Esophagus mucosa (tissue), 1 donor: ENCODE results near the gene NRN1. TPM values are rescaled to one million over a fixed set of nuclear protein-coding genes. Genes with fewer than 3 reads are reported as not detected.
"Not testable (repeated sequence)": the region's sequence is repeated elsewhere in the genome, so short reads cannot be mapped to it uniquely, and the experiment has no call there.

Experiments
- ATAC-seq: fragments of 200-7000 bp; cut with Tn5 transposase; one replicate; pipeline ENCODE4 v1.9.1; 2020
- total RNA-seq: library from RNA; stranded (reverse); gene quantifications from one replicate; pipeline ENCODE4 v1.2.4, GENCODE V29; 2023
- donor health status: DM: yes; HTN: yes; CAD: no.

NRN1 gene, protein sequence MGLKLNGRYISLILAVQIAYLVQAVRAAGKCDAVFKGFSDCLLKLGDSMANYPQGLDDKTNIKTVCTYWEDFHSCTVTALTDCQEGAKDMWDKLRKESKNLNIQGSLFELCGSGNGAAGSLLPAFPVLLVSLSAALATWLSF
- total RNA-seq = 1.6 TPM

DNA sequence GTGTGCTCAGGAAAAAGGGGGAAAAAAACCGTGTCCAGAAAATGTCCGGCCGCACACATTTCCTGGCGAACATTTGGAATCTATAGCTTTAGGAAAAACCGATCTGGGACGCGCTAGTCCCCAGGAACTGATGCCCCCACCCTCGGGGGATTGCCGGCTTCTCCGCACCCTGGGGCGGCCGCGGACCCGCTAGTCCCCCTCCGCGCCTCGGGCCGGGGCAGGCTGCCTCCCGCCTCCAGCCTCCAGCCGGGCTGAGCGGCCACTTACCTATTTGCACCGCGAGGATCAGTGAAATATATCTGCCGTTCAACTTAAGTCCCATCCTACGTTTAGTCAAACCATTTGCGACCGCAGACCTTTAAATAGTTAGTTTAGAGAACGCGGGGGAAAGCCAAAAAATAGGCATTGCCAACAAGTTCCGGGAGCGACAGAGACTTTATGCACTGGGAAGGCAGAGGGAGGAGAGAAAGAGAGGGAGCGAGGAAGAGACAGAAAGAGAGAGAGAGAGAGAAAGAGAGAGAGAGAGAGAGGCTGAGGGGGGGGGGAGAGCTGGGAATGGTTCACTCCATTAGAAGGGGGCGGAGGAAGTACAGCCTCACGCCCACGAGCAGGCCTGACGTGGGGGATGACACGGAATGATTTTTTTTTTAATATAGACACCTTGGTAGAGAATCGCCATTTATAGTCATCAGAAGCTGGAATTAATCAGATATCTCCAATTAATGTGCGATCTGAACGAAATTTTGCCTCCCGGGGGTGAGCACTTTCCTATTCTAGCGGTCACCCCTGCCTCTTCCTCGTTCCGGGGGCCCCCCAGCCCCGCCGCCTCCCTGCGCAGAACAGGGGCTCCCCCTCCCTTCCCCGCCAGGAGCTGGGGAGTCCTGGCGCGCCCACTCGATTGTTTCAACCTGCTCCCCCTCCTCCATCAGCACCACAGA is at the start of gene NRN1:
Gene NRN1 (minus strand): TSS at position 498 of the 938 bp plus-strand sequence. CDS start 176 bp downstream, at position 322.
- ATAC-seq = peak; percentile 11

DNA sequence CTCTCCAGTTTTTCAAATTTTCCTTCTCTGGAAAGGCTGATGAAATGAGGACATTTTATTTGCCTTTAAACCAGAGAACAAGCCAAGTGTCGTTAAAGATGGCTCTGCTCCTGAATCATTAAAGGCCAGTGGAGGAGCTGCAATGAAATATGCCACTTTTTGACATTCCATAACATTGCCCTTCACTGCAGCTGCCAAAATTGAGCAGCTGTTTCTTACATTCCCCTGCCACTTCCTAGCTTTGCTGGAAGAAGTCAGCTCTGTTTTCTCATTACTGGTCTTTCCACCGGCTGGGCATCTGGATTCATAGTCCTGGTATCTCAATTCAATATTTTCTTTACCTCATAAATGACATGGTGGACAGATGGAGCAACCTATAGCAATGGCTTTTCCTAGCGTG is 45.5 kb upstream of the NRN1 start:
- ATAC-seq = no peak

DNA sequence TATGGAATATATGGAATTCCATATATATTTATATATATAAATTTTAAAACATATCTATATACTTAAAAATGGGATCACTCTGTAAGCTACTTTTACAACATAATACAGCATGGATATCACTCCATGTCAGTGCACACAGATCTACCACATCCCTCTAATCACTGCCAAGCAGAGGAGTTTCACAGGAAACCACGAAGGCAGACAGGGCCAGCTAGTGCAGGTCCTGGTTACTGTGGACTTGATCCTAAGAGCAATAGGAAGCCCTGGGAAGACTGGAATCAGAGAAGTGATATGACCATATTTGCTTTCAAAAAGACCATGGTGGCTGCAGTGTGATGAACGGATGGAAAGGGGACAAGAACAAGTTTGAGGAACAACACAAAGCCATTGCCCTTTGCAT is 40.0 kb upstream of the NRN1 start:
- no peak for ATAC-seq

DNA sequence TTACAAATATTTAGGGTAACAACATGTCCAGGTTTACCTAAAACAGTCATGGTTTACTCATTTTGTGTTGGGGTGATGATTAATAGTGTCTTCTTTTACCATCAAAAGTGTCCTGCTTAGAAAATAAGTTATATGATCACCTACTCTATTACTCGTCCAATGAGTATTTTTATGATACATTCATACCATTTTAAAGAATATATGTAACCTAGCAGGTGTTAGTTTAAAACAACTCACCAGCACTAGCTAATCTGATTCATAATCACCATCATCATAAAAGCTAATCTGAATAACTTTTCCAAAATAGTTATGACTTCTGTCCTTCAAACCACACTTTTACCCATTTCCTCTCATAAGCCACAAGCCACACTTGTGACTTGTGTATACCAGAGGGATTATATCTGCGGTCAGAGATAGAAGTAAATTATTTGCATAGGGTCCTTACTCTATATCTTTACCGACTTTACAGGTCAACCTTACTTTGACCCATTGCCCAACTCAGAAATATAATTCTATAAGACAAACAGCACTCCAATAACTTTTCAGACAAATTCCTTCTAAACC is 33.3 kb upstream of the NRN1 start:
- ATAC-seq = no peak

DNA sequence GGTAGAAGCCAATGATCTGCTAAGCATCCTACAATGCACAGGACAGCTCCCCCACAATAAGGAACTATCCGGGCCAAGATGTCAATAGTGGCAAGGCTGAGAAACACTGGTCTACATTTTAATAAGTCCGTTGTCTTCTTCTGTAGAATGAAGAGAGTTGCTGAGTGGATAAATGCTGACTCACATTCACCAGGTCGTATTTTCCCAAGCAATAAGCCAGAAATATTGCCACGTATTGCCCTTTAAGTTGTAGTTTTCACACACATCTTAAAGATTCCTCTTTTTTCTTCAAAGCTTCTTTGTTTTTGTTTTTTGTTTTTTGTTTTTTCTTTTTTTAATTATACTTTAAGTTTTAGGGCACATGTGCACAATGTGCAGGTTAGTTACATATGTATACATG is 30.5 kb upstream of the NRN1 start:
- ATAC-seq = no peak

DNA sequence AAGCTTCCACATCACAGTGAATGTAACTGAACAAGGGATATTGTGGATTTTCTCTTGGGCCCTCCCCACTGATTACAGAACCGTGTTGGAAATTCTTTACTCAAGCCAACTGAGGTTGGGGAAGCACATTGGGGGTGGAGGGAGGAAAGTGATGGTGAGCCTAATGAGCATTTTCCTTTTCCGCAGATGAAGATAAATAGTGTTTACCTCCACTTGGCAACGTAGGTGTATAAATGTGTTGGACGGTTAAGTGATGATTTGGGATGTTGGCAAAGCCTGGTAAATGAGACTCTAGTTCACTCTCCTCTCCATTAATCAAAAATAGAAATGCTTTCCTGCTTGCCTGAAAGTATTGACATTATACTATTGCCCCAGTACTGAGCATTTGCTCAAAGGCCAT is 27.1 kb upstream of the NRN1 start:
- no peak for ATAC-seq

DNA sequence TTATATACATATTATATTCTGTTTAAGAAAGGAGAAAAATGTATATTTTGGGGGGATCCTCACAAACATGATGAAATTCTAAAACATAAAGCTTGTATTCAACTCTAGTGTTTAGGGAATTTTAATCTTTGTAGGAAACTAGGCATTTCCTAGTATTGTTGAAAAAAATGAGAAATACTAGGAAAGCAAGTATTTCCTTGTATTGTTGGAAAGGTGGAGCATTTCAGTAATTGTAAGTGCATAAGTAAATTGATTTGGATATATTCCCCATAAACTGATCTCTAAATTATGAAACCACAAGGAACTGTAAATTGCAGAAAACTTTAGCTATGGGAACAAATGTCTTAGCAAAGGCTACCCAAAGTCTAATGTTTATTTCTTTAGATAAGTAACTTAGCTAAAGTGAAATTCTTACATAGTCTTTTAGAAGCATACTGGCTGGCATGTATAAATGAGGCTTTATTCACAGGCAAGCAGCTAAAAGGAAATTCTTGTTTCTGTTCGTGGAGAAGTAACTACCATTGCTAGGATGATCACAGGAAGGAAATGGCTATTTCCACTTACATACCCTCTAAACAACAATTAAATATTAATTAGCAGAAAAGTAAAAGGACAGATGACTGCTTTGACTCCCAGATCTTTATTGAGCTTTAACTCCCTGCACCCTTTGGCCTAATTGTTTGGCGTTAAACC is 19.9 kb upstream of the NRN1 start:
- ATAC-seq = no peak

DNA sequence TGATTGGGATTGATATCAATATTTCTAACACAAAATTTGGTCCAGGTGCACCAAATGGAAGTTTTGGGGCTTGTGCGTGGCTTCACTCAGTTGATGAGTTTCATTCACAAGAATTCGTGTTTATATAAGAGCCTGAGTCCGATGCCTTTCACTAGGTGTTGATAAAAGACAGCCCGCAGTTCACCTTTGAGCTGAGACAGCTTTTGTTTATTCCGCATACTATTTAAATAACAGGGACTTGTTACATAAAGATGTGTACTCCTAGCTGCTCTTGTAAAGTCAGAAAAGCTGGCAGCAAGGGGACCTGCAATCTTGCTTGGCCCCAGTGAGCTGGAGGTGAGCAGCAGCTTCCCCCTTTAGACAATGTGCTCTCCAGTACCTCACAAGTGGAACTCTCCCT is 19.0 kb upstream of the NRN1 start:
- ATAC-seq = no peak

DNA sequence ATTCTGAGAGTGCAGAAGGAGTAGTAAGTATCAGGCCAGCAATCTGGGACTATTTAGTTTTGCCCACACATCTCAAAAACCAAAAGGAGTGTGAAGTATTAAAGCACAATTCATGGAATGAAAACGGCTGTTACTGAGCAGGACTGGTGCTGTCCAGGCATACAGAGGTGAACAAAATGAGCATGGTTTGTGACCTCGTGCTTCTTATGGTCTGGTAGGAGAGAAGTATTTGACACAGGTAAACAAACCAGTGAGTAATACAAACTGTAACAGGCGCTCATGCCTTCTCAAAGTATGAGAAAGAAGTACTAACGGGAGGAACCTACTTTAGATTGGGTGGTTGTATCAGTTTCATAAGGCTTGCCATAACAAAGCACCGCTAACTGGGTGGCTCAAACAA is 17.5 kb upstream of the NRN1 start:
- ATAC-seq = no peak

DNA sequence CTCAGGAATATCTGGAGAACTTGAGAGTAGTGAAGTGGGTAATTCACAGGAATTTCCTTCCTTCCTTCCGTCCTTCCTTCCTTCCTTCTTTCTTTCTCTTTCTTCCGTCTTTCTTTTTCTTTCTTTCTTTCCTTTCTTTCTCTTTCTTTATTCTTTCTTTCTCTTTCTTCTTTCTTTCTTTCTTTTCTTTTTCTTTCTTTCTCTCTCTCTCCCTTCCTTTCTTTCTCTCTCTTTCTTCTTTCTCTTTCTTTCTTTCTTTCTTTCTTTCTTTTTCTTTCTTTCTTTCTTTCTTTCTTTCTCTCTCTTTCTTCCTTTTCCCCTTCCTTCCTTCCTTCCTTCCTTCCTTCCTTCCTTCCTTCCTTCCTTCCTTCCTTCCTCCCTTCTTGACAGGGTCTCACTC is 16.1 kb upstream of the NRN1 start:
- not testable (repeated sequence) for ATAC-seq

DNA sequence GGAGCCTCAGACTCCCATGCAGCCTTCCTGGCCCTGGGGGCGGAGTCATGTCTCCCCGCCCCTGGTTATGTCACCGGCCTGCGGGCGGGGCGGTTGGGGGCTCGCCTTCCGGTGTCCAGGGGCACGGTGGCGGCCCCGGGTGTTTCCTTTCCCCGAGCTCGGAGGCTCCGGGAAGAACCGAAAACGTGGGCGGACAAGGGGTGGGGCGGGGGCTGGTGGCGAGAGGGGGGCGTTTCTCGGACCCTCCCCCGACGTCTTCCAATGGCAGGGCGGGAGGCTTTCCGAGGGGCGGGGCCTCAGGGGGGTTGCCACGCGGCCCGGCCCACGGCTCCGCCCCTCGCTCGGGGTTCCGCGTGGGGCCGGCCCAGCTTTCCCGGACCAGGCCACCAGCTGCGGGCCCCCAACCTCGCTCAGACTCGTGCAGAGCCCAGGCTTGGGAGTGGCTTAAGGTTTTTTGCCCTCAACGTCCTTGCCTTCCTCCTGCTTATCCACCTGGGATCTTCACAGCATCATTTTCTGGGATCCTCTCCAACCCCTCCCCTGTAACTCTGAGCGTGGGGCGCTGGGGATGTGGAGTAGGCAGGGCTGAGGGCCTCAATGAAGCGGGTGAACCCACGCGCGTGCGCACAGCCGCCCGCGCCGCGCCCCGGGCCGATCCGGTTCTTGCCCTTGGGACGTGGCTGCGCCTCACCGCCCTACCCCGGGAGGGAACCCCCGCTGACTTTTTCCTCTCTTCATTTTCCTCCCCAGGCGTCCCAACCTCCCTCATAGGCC is 2.1 kb upstream of the NRN1 start:
- ATAC-seq = peak; percentile 78

DNA sequence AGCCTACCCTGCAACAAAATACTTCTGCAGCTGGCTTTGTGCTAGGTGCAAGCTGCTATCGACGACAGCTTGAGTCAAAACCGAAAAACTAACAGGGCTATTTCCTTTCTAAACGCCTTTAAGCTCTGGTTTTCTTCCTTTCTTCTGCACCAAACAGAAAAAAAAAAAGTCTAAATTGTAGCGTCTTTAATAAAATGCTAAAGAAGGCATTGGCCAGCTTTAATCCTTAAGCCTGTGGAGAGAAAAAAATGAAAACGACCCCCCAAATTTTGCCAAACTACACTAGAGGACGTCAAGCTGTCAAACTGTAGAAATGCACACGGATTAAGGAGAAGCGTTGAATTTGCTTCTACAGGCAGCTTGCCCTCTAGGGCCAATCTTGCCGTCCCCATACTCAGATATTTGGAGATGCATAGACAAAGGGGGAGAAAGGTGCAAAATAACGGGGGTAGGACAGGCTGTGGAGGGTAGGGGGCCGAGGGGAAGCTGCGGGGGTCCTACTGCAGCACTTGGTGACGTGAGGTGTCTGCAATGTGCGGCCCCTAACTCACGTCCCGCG is 1.4 kb upstream of the NRN1 start:
- no peak for ATAC-seq

DNA sequence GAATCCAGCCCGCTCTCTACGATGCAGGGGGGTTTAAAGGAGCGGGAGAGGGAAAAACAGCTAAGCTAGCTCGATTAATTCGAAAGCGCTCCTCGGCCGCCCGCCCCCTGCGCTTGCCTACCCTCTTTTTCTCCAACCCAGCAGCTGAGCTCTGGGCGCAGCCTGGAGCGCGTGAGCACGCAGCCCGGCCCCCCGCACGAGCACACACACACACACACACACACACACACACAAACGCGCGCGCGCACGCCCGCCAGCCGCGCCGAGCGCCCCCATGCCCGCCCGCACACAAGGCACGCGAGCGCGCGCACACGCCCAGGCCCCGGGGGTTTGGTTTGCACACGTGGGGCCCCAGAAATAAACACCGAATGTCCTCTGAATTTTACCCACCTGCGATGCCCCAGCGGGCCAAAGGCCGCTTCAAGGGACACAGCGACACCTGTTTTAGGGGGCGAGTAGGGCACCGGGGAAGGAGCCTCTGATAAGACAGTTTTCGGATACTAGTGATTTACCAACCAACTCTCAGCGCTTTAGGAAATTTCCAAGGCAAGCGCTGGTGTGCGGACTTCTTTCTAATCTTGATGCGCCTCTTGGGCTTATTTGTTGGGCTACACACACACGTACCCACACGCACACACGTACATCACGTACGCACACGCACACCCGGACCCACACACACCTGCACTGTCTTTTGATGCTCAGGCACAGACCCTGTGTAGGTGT is 802 bp upstream of the NRN1 start:
- ATAC-seq = peak; percentile 30

DNA sequence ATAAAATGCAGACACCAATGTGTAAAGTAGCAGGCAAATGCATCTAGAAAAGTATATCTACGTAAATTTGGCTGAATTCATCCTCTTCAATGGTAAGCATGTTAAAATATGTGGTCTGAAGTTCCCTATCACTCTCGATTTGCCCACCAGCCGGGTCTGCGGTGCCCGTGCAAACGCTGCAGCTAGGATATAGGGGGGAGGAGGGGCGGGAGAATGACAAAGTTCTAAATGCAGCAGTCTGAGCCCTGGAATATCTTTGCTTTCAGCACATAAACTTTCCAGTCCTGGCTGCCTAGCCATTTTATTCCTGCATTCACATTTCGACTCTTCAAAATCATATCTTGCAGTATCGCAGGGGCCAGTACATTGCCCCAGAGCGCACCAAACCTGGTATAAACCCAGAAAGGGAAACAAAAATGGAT is 708 bp downstream of the NRN1 start:
- ATAC-seq = no peak

DNA sequence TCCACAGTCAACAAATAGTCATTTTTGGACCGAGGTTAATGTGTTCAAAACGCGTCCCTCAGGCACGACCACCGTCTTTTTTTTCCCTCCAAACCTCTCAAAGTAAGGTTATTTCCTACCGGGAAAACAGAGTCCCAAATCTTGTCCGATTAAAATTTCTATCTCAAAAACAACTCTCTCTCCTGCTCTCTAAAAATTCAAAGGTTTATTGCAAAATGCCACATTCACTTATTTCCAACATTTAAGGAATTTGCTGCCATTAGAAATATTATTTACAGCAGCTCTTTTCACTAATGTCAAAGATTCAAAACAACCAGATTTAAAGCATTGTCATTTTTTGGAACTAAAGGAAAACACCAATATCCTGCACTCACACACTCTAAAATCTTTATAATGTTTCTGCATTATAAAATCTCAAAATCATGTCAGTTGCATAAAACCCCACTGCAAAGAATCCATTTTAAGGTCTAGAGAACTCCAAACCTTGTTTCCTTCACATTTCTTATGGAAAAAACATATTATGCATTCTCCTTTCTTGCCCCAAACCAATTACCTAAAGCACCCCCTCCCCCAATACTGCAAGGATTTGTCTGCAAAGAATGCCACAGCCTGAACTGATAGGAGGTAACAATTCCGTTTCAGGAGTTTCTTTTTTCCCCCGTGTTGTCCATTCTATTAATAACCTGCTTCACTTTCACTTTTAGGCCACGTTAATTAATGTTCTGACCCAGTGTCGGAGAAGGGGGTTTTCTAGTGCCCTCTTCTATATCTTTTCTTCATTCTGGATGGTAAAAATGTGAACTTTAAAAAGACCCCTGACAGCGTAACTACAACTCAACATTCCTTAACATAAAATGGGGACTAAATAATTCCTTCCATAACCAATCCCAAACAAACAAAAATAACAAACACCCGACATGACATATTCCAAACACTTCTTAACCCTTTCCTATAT is 1.4 kb downstream of the NRN1 start:
- ATAC-seq = no peak

DNA sequence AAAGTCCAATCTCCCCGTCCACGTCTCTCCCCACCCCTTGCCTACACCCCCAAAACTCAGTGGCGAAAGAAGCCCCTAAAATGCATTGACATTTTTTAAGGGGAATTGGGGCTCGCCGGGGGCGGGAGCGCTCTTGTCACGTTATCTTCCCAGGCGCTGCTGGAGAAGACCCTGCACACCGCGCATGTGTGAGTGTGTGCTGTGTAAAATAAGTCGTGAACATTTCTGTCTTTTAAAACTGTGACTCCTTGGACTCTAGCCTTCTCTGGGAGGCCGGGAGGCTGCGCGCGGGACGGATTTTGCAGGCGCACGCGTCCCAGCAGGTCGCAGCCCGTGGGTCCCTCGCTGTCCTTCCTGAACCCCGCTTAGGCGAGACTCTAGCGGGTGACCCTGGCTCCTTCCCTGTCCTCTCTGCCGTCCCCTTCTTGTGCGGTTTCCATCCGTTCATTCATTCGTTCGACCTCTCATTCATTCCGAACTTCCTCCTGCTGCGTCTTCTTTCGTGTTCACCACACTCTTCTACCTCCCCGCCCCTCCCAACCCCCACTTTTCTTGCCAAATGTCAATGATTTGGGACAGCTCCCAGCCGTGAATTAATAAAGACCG is 2.2 kb downstream of the NRN1 start:
- ATAC-seq = no peak

DNA sequence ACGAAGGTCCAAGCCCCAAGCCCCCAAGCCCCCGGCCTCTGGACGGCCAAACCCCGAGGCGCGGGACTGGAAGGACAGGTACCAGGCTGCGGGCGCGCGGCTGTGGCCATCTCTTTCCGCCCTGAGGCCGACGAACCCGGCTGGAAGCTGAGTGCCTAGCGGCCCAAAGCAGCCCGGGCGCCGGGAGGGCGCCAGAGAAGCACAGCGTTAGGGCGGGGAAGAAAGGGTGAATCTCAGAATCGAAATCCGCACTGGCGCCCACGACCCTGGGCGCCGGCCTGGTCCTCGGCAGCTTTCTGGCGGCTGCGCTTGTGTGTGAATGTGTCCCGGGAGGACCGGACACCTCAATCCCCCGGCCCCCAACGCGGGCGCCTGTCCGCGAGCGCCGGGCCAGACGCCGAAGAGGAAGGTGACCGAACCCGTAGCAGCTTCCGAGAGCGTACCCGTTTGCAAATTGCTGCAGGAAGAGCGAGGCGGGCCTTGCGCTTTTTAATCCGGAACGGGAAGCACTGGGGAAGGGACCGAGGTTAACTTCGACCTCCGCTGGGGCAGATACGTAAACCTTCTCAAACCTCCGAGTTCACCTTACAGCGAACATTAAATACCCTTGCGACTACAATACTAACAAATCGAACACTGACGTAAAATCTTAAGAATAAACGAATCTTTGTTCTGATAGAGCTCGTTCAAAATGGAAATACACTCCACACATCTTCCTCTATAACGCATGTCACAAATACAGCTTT is 2.9 kb downstream of the NRN1 start:
- ATAC-seq = peak; percentile 7

DNA sequence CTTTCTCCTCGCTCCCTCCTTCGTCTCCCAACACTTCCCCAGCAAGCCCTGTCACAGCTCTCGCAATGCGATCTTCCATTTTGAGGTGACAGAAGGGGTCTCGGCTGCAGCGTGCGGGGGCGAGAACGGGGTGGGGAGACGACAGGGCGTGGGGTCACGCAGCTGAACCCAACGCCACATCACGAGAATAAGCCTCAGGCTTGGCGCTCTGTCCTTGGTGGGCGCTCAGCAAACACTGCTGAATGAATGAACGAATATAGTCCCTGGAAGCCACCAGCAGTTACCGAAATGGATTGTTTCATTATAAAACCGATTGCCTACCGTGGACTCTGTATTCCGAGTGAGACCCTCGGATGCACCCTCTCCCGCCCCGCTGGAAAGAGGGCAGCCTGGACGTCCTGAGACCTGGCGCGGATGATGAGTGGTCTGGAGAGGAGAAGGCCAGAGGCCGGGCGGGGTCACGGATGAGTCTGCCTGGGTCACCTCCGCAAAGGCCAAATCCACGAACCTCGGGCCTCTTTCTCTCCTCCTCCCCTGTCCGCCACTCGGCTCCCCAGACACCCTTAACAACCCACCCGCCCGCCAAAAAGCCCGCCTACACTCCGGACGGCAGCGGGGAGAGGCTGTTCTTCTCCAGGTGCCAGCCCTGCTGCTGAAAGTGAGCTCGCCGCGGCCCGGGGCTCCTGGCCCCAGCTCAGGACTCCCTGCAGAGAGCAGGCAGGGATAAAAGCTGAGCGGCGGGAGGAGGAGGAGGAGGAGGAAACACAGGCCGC is 3.7 kb downstream of the NRN1 start:
- ATAC-seq = no peak
